IMR-90 (cell line): ENCODE measurements around the gene ABCB6. TPM values are rescaled to one million over a fixed set of nuclear protein-coding genes. Genes with fewer than 3 reads are reported as not detected.

Source experiments
- ATAC-seq: fragments of 200-7000 bp; cut with Tn5 transposase; 2 replicates; pipeline ENCODE4 v1.9.1; 2020; ENCODE audit warnings: low read depth, mild to moderate bottlenecking, moderate library complexity
- BruUV-seq: library from RNA; stranded (reverse); fragments of 400-500 nt; replicated peaks from 2 replicates; lab custom pipeline; 2021; lab: Mats Ljungman, UMichigan
- CTCF ChIA-PET: fragments of 300-600 bp; formaldehyde crosslinking; extraction: SDS; loops from one replicate; lab custom pipeline; 2021; ENCODE audit warnings: antibody characterized with exemption; lab: Yijun Ruan, JAX
- POLR2A ChIA-PET: fragments of 300-600 bp; sonication (Branson Sonifier 250); formaldehyde crosslinking; loops from one replicate; lab custom pipeline; 2022; ENCODE audit warnings: antibody characterized with exemption; ENCODE audit not compliant: unreplicated experiment; lab: Charles Lee
- DNase-seq: peaks from one replicate; pipeline ENCODE4 v3.0.0; 2013
- H2AFZ ChIP-seq: replicated peaks from 2 replicates; pipeline ENCODE3; 2013; ENCODE audit warnings: low read length, mild to moderate bottlenecking; ENCODE audit not compliant: poor library complexity
- H2AK5ac ChIP-seq: 2 replicates; pipeline ENCODE4 v1.6.1; 2013; ENCODE audit warnings: low read depth, low read length, inconsistent platforms
- H2AK9ac ChIP-seq: replicated peaks from 2 replicates; pipeline ENCODE3; 2013; ENCODE audit warnings: mild to moderate bottlenecking, low read depth, low read length, moderate library complexity; ENCODE audit not compliant: poor library complexity
- H2BK120ac ChIP-seq: 2 replicates; pipeline ENCODE4 v1.6.1; 2013; ENCODE audit warnings: low read depth, low read length, inconsistent platforms
- H2BK15ac ChIP-seq: 3 replicates; pipeline ENCODE4 v1.6.1; 2013; ENCODE audit warnings: low read depth, low read length, inconsistent platforms
- H2BK20ac ChIP-seq: 2 replicates; pipeline ENCODE4 v1.6.1; 2013; ENCODE audit warnings: low read depth, mild to moderate bottlenecking, inconsistent platforms, low read length, moderate library complexity
- H2BK5ac ChIP-seq: 2 replicates; pipeline ENCODE4 v1.6.1; 2013; ENCODE audit warnings: mild to moderate bottlenecking, low read depth, low read length, inconsistent platforms; ENCODE audit not compliant: poor library complexity, severe bottlenecking
- H3K14ac ChIP-seq: replicated peaks from 2 replicates; pipeline ENCODE4 v1.6.1; 2013; ENCODE audit warnings: low read depth, low read length, inconsistent platforms
- H3K18ac ChIP-seq: 2 replicates; pipeline ENCODE4 v1.6.1; 2013; ENCODE audit warnings: low read depth, low read length, control low read depth
- H3K23ac ChIP-seq: 2 replicates; pipeline ENCODE4 v1.6.1; 2013; ENCODE audit warnings: low read depth, low read length, inconsistent platforms
- H3K27ac ChIP-seq: 2 replicates; pipeline ENCODE4 v1.5.1; 2013; ENCODE audit warnings: mild to moderate bottlenecking, control low read depth, low read length; ENCODE audit not compliant: insufficient read depth
- H3K27me3 ChIP-seq: 2 replicates; pipeline ENCODE4 v1.6.1; 2013; ENCODE audit warnings: low read length; ENCODE audit not compliant: control insufficient read depth, insufficient read depth
- H3K36me3 ChIP-seq: 2 replicates; pipeline ENCODE4 v1.6.1; 2013; ENCODE audit warnings: low read length, mixed read lengths; ENCODE audit not compliant: control insufficient read depth, insufficient read depth
- H3K4ac ChIP-seq: 2 replicates; pipeline ENCODE4 v1.6.1; 2013; ENCODE audit warnings: low read depth, low read length, inconsistent platforms
- H3K4me1 ChIP-seq: 2 replicates; pipeline ENCODE4 v1.6.1; 2013; ENCODE audit warnings: low read length, mixed read lengths; ENCODE audit not compliant: control insufficient read depth, insufficient read depth
- H3K4me2 ChIP-seq: 2 replicates; pipeline ENCODE4 v1.6.1; 2013; ENCODE audit warnings: low read depth, mild to moderate bottlenecking, control low read depth, low read length, moderate library complexity
- H3K4me3 ChIP-seq: 2 replicates; pipeline ENCODE4 v1.5.1; 2013; ENCODE audit warnings: low read depth, mild to moderate bottlenecking, control low read depth, low read length, moderate library complexity; ENCODE audit not compliant: insufficient read depth
- H3K56ac ChIP-seq: 2 replicates; pipeline ENCODE4 v1.6.1; 2013; ENCODE audit warnings: low read length, inconsistent platforms; ENCODE audit not compliant: insufficient read depth; ENCODE audit errors: extremely low read depth
- H3K79me1 ChIP-seq, 2 experiments: 2 replicates each; pipeline ENCODE4 v1.6.1; 2013; ENCODE audit warnings: low read length in 2 of 2, inconsistent platforms in 1 of 2, low read depth in 1 of 2
- H3K9ac ChIP-seq: 2 replicates; pipeline ENCODE4 v1.6.1; 2013; ENCODE audit warnings: low read depth, low read length, control low read depth
- H3K9me1 ChIP-seq: 2 replicates; pipeline ENCODE4 v1.6.1; 2013; ENCODE audit warnings: low read length, inconsistent platforms; ENCODE audit not compliant: insufficient read depth
- H3K9me3 ChIP-seq: 2 replicates; pipeline ENCODE4 v1.6.1; 2013; ENCODE audit warnings: low read length; ENCODE audit not compliant: control insufficient read depth, insufficient read depth
- H4K20me1 ChIP-seq: 2 replicates; pipeline ENCODE4 v1.6.1; 2013; ENCODE audit warnings: low read length, inconsistent platforms; ENCODE audit not compliant: insufficient read depth
- H4K5ac ChIP-seq: 2 replicates; pipeline ENCODE4 v1.6.1; 2013; ENCODE audit warnings: mild to moderate bottlenecking, low read depth, low read length, control low read depth
- H4K8ac ChIP-seq, 2 experiments: 2 replicates each; pipeline ENCODE4 v1.6.1; 2013; ENCODE audit warnings: low read depth in 2 of 2, low read length in 2 of 2, control low read depth in 1 of 2, inconsistent platforms in 1 of 2
- H4K91ac ChIP-seq: 2 replicates; pipeline ENCODE4 v1.6.1; 2013; ENCODE audit warnings: low read depth, low read length, inconsistent platforms; ENCODE audit not compliant: insufficient read depth
- BHLHE40 ChIP-seq: fragments of 150-350 bp; IDR thresholded peaks from 2 replicates; pipeline ENCODE4 v1.6.1; 2016; ENCODE audit warnings: mild to moderate bottlenecking, low read depth, low read length
- CHD1 ChIP-seq: IDR thresholded peaks from 2 replicates; pipeline ENCODE4 v1.6.1; 2012; ENCODE audit warnings: low read depth, low read length, improper control_type of control experiment
- MAFK ChIP-seq: IDR thresholded peaks from 2 replicates; pipeline ENCODE4 v1.6.1; 2012; ENCODE audit warnings: low read depth, low read length, improper control_type of control experiment
- MAZ ChIP-seq: IDR thresholded peaks from 2 replicates; pipeline ENCODE4 v1.6.1; 2012; ENCODE audit warnings: low read depth, mild to moderate bottlenecking, low read length, improper control_type of control experiment, moderate library complexity, borderline replicate concordance
- MXI1 ChIP-seq: IDR thresholded peaks from 2 replicates; pipeline ENCODE4 v1.6.1; 2012; ENCODE audit warnings: low read depth, mild to moderate bottlenecking, low read length, moderate library complexity, borderline replicate concordance
- NFE2L2 ChIP-seq: fragments of 150-350 bp; IDR thresholded peaks from 2 replicates; pipeline ENCODE4 v1.6.1; 2016; ENCODE audit warnings: low read depth, mild to moderate bottlenecking, low read length
- POLR2A ChIP-seq: IDR thresholded peaks from 2 replicates; pipeline ENCODE4 v1.6.1; 2012; ENCODE audit warnings: mild to moderate bottlenecking, low read depth, low read length
- RCOR1 ChIP-seq: IDR thresholded peaks from 2 replicates; pipeline ENCODE4 v1.6.1; 2012; ENCODE audit warnings: mild to moderate bottlenecking, low read length, improper control_type of control experiment; ENCODE audit not compliant: insufficient replicate concordance
- RFX5 ChIP-seq: IDR thresholded peaks from 2 replicates; pipeline ENCODE4 v1.8.0; 2012; ENCODE audit warnings: low read depth, mild to moderate bottlenecking, low read length, moderate library complexity
- WGBS, 2 experiments: methylation state at CpG; one replicate each; pipeline versions ENCODE4 v1.1.5 to v1.1.7; 2013; ENCODE audit warnings: missing lambda C conversion rate in 2 of 2; ENCODE audit not compliant: insufficient read length in 1 of 2; ENCODE audit errors: extremely low coverage in 2 of 2; 5-methylcytosine and 5-hydroxymethylcytosine counted together
- dilution Hi-C: fragments of 300-500 bp; cut with HindIII; formaldehyde crosslinking; loops from one replicate; pipeline ENCODE4 v1.14.3; 2018; ENCODE audit warnings: low sequenced_read_pairs; ENCODE audit not compliant: unreplicated experiment
- in situ Hi-C: fragments of 300-500 bp; cut with MboI; formaldehyde crosslinking; loops from 3 replicates; pipeline ENCODE4 v1.14.3; 2019; ENCODE audit warnings: low sequenced_read_pairs, inconsistent platforms, mixed read lengths
- intact Hi-C: fragments of 100-400 bp; cut with micrococcal nuclease; formaldehyde crosslinking; loops from 2 replicates; pipeline ENCODE4 v1.10.0; 2022
- polyA plus RNA-seq, 3 experiments: library from polyadenylated mRNA; depleted of rRNA; stranded (reverse); fragments of >200 nt; gene quantifications; 2 replicates each; pipeline ENCODE4 v1.2.3, GENCODE V29; 2012; ENCODE audit warnings: low replicate concordance in 1 of 3
- total RNA-seq: library from RNA; depleted of rRNA; stranded (reverse); fragments of >200 nt; gene quantifications from 2 replicates; pipeline ENCODE4 v1.2.3, GENCODE V29; 2012
- TF ChIP-seq, protein P1 (sequence below): fragments of 150-350 bp; IDR thresholded peaks from 2 replicates; pipeline ENCODE4 v1.6.1; 2016; ENCODE audit warnings: low read depth, mild to moderate bottlenecking, low read length, moderate library complexity, borderline replicate concordance
- TF ChIP-seq, protein P2 (sequence below): fragments of 150-350 bp; IDR thresholded peaks from 2 replicates; pipeline ENCODE4 v1.6.1; 2017; ENCODE audit warnings: mild to moderate bottlenecking, antibody characterized with exemption, low read length, low read depth
- TF ChIP-seq, protein P3 (sequence below): conservative IDR thresholded peaks from 2 replicates; pipeline ENCODE4 v1.5.1; 2012; ENCODE audit warnings: mild to moderate bottlenecking, low read depth, low read length, improper control_type of control experiment

The ABCB6 gene
- total and polyA plus RNA-seq, 2 of the 4 experiments (the other 2 are of a cell fraction) = 12.5 to 24.7 TPM

- peak overlapping the region; percentile 50; the same call in 2 of the 3 replicates for H2BK15ac ChIP-seq
- H4K20me1 ChIP-seq = 0 out of 2 replicates have a peak, but pooled peaks cover 8% of the 10 kb centered on the region
- peak overlapping the region; percentile 79; the same call in 1 of the 2 replicates for H3K23ac ChIP-seq
- peak overlapping the region; percentile 81 for H2AFZ ChIP-seq
- in situ Hi-C loops = no loop called here
- peak overlapping the region; percentile 58 for H3K4me2 ChIP-seq
- peak overlapping the region; percentile 54 for H2BK20ac ChIP-seq
- peak overlapping the region; percentile 90 for H2BK5ac ChIP-seq
- H3K4me1 ChIP-seq = peaks cover 44% of the 10 kb centered on the region
- peaks cover 21% of the 10 kb centered on the region; the same call in 1 of the 2 replicates for H3K36me3 ChIP-seq
- peak overlapping the region; percentile 90 for H3K14ac ChIP-seq
- H3K9ac ChIP-seq = peak overlapping the region; percentile 20
- H3K9me1 ChIP-seq = peaks cover 48% of the 10 kb centered on the region
- H3K4ac ChIP-seq = peak overlapping the region; percentile 87
- H3K9me3 ChIP-seq = no peaks in the 10 kb centered on the region
- H4K91ac ChIP-seq = peak overlapping the region; percentile 82
- peaks cover 23 to 46% of the 10 kb centered on the region in 2 experiments for H3K79me1 ChIP-seq
- H3K56ac ChIP-seq = peak overlapping the region; percentile 76
- no TSS peak for BruUV-seq
- POLR2A ChIA-PET = interaction anchor here (1.0 kb wide), 1 partner anchor 20 kb away, joined by 18 read pairs; the partner anchor contains the start of genes ANKZF1 and ATG9A
- peak overlapping the region; percentile 76 for H3K18ac ChIP-seq
- DNase-seq (peak; percentile 75), ATAC-seq (peak; percentile 55)
- H2AK9ac ChIP-seq = peak overlapping the region; percentile 99
- peak overlapping the region; percentile 72 for H3K27ac ChIP-seq
- TF ChIP-seq, protein P1, sequence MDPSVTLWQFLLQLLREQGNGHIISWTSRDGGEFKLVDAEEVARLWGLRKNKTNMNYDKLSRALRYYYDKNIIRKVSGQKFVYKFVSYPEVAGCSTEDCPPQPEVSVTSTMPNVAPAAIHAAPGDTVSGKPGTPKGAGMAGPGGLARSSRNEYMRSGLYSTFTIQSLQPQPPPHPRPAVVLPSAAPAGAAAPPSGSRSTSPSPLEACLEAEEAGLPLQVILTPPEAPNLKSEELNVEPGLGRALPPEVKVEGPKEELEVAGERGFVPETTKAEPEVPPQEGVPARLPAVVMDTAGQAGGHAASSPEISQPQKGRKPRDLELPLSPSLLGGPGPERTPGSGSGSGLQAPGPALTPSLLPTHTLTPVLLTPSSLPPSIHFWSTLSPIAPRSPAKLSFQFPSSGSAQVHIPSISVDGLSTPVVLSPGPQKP = no peak
- TF ChIP-seq BHLHE40 (no peak), POLR2A (peak; percentile 4; the same call in 1 of the 2 replicates), RFX5 (no peak), MAFK (no peak), RCOR1 (peak; percentile 11), NFE2L2 (no peak), MAZ (peak; percentile 15; the same call in 1 of the 2 replicates), CHD1 (no peak), MXI1 (no peak)
- TF ChIP-seq, protein P2, sequence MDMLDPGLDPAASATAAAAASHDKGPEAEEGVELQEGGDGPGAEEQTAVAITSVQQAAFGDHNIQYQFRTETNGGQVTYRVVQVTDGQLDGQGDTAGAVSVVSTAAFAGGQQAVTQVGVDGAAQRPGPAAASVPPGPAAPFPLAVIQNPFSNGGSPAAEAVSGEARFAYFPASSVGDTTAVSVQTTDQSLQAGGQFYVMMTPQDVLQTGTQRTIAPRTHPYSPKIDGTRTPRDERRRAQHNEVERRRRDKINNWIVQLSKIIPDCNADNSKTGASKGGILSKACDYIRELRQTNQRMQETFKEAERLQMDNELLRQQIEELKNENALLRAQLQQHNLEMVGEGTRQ = no peak
- TF ChIP-seq, protein P3, sequence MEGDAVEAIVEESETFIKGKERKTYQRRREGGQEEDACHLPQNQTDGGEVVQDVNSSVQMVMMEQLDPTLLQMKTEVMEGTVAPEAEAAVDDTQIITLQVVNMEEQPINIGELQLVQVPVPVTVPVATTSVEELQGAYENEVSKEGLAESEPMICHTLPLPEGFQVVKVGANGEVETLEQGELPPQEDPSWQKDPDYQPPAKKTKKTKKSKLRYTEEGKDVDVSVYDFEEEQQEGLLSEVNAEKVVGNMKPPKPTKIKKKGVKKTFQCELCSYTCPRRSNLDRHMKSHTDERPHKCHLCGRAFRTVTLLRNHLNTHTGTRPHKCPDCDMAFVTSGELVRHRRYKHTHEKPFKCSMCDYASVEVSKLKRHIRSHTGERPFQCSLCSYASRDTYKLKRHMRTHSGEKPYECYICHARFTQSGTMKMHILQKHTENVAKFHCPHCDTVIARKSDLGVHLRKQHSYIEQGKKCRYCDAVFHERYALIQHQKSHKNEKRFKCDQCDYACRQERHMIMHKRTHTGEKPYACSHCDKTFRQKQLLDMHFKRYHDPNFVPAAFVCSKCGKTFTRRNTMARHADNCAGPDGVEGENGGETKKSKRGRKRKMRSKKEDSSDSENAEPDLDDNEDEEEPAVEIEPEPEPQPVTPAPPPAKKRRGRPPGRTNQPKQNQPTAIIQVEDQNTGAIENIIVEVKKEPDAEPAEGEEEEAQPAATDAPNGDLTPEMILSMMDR = no peak
- CTCF ChIA-PET = interaction anchor here (0.8 to 2.3 kb wide), 3 partner anchors 28 to 45 kb away, joined by 6 to 10 read pairs (median 8); no protein-coding TSS in a partner anchor
- WGBS, 2 experiments = no CpG with 5 or more reads among the region's 7 CpGs
- H4K5ac ChIP-seq = peak overlapping the region; percentile 82
- H3K4me3 ChIP-seq = no peak overlapping the region
- peaks cover under 1% of the 10 kb centered on the region; the same call in 1 of the 2 replicates for H3K27me3 ChIP-seq
- H4K8ac ChIP-seq = peak overlapping the region; percentile 7 to 82
- H2BK120ac ChIP-seq = peak overlapping the region; percentile 70
- intact Hi-C loops = no loop called here
- dilution Hi-C loops = no loop called here
- H2AK5ac ChIP-seq = peak overlapping the region; percentile 81
Observed at GRCh38 chr2:219249203-219249980, 30.6 kb upstream of the ABCB6 start.
